Measurements from ENCODE around the gene IL13RA2. TPM values are rescaled to one million over a fixed set of nuclear protein-coding genes. Genes with fewer than 3 reads are reported as not detected.

The IL13RA2 gene
- total and polyA plus RNA-seq, 9 of the 15 experiments (the other 6 are each of a cell fraction or from before 2014, with no cell fraction given) = 0.06 to 0.18 (median 0.15) TPM; not detected in 6

- 0% methylated on average over 3 of the region's 3 CpGs for WGBS (ENCODE audit: insufficient coverage, low coverage, missing lambda C conversion rate)
- Histone ChIP-seq H3K9me3 (replicated peaks; ENCODE audit: control insufficient read depth, insufficient read depth, low read depth, low read length) (no peaks in the 10 kb centered on the region), H3K27ac (ENCODE audit: extremely low read depth, low read depth, low read length) (no peak overlapping the region), H3K27me3 (ENCODE audit: control insufficient read depth in 2 of 2, insufficient read depth in 2 of 2, low read length in 2 of 2) (no peaks in the 10 kb centered on the region), H3K36me3 (ENCODE audit: control insufficient read depth, insufficient read depth, low read length) (no peaks in the 10 kb centered on the region), H2AFZ (ENCODE audit: low read depth, low read length) (no peak overlapping the region), H3K9me1 (ENCODE audit: control insufficient read depth, insufficient read depth, low read length) (no peaks in the 10 kb centered on the region), H3K4me2 (ENCODE audit: insufficient read depth, low read length) (no peak overlapping the region), H3K9ac (ENCODE audit: insufficient read depth in 1 of 2, low read depth in 2 of 2, low read length in 2 of 2) (no peak overlapping the region), H4K20me1 (replicated peaks; ENCODE audit: control insufficient read depth, insufficient read depth, low read length) (no peaks in the 10 kb centered on the region), H3K79me2 (ENCODE audit: control insufficient read depth, insufficient read depth, low read length) (no peaks in the 10 kb centered on the region), H3K4me3 (no peak overlapping the region), H3K4me1 (replicated peaks in 1 of 2; ENCODE audit: control insufficient read depth in 2 of 2, insufficient read depth in 2 of 2, low read length in 2 of 2) (no peaks in the 10 kb centered on the region)
- in situ Hi-C loops (cut with MboI) = no loop called here
- DNase-seq (ENCODE audit: extremely low read depth in 1 of 4, low spot score in 3 of 4) (no peak), ATAC-seq (no peak), FAIRE-seq (no peak)
- intact Hi-C loops (cut with micrococcal nuclease) = no loop called here
- BruUV-seq (replicated peaks) = no TSS peak
- POLR2A ChIA-PET = no interaction called here
- CTCF ChIA-PET (ENCODE audit: low intra/inter-chr PET ratio) = no interaction called here
- TF ChIP-seq IFI16 (CRISPR knock-in tag; IDR thresholded peaks at IDR 0.05) (no peak), ZNF197 (CRISPR knock-in tag; IDR thresholded peaks at IDR 0.05; ENCODE audit: low read depth) (no peak), RBM15 (IDR thresholded peaks at IDR 0.05; ENCODE audit: insufficient read depth, low read length) (no peak), HDAC2 (IDR thresholded peaks at IDR 0.05) (no peak), HINFP (tag; conservative IDR thresholded peaks at IDR 0.05; ENCODE audit: low read depth) (no peak), ZNF589 (CRISPR knock-in tag; IDR thresholded peaks at IDR 0.05; ENCODE audit: low read depth) (no peak), ZNF696 (CRISPR knock-in tag; conservative IDR thresholded peaks at IDR 0.05) (no peak), CHD7 (IDR thresholded peaks at IDR 0.05; ENCODE audit: low read depth, low read length) (no peak), ZFP1 (CRISPR knock-in tag; IDR thresholded peaks at IDR 0.05) (no peak), RBM17 (IDR thresholded peaks at IDR 0.05; ENCODE audit: borderline replicate concordance, low read depth, low read length) (no peak), ZNF165 (CRISPR knock-in tag; IDR thresholded peaks at IDR 0.05; ENCODE audit: borderline replicate concordance) (no peak)
Observed at GRCh38 chrX:114964374-114964773, 53.0 kb downstream of the IL13RA2 start.
